Measurements from ENCODE around the gene PTPRK.
A peak's percentile ranks its signal among the peaks of the same experiment; 100 is the strongest.

PTPRK gene

DNA sequence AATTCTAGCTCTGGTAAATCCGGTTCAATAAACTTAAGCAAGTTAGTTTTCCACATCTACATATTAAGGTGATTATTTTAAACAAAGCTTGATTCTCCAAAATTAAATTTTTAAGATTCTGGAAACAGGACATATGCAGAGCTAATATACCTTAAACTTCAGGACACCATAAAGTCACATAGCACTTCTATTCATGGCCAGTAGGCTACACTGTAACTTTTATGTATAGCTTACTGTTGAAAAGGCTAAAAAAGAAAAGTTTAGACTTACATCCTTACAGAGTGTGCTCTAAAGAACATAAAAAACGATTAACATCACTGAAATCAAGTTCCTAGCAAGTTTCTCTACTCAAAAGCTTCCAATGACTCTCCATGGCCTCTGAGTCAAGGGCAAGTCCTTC, 224.7 kb downstream of the PTPRK start:
- H3K4me3 ChIP-seq (ENCODE audit: low read length) = no peak overlapping the region
- H3K4me2 ChIP-seq (ENCODE audit: low read length) = no peak overlapping the region
- H3K27ac ChIP-seq (ENCODE audit: low read length) = no peak overlapping the region
- no peak for TF ChIP-seq EZH2phosphoT487 (IDR thresholded peaks at IDR 0.05; ENCODE audit: low read depth)
- TF ChIP-seq, protein P1, sequence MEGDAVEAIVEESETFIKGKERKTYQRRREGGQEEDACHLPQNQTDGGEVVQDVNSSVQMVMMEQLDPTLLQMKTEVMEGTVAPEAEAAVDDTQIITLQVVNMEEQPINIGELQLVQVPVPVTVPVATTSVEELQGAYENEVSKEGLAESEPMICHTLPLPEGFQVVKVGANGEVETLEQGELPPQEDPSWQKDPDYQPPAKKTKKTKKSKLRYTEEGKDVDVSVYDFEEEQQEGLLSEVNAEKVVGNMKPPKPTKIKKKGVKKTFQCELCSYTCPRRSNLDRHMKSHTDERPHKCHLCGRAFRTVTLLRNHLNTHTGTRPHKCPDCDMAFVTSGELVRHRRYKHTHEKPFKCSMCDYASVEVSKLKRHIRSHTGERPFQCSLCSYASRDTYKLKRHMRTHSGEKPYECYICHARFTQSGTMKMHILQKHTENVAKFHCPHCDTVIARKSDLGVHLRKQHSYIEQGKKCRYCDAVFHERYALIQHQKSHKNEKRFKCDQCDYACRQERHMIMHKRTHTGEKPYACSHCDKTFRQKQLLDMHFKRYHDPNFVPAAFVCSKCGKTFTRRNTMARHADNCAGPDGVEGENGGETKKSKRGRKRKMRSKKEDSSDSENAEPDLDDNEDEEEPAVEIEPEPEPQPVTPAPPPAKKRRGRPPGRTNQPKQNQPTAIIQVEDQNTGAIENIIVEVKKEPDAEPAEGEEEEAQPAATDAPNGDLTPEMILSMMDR (IDR thresholded peaks at IDR 0.05; ENCODE audit: low read depth, low read length) = peak; percentile 17; the same call in 1 of the 2 replicates
- no peaks in the 10 kb centered on the region for H3K9me3 ChIP-seq (ENCODE audit: insufficient read depth, low read length)
- H3K36me3 ChIP-seq (replicated peaks; ENCODE audit: low read depth, low read length) = no peaks in the 10 kb centered on the region
- no peaks in the 10 kb centered on the region for H3K27me3 ChIP-seq (ENCODE audit: low read depth, low read length)
- H4K20me1 ChIP-seq (ENCODE audit: insufficient read depth, low read length) = no peaks in the 10 kb centered on the region
- no peak overlapping the region for H3K9ac ChIP-seq (ENCODE audit: low read length)
- no peak overlapping the region for H2AFZ ChIP-seq (ENCODE audit: low read depth, low read length)
- no peaks in the 10 kb centered on the region for H3K79me2 ChIP-seq (ENCODE audit: low read length)
- peaks cover 4% of the 10 kb centered on the region; the same call in 1 of the 2 replicates for H3K4me1 ChIP-seq (ENCODE audit: low read length)

DNA sequence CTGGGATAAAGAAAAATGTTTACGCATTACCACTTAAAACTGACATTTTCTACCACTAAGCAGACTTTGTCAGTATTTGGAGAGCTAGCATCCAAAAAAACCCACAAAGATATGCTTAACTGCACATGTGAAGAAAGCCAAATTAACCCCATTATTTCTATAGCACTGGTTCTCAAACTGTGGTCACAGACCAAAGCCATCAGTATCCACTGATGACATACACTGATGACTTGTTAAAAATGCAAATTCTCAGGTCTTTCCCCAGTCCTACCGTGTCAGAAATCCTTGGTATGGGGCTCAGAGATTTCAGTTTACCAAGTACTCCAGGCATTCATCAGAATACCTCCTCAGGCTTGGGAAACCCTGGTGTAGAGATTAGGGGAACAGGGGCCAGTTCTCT, 230.2 kb downstream of the PTPRK start:
- H3K27ac ChIP-seq (ENCODE audit: low read length) = no peak overlapping the region
- no peaks in the 10 kb centered on the region for H3K9me3 ChIP-seq (ENCODE audit: insufficient read depth, low read length)
- peaks cover 4% of the 10 kb centered on the region; the same call in 1 of the 2 replicates for H3K4me1 ChIP-seq (ENCODE audit: low read length)
- no peaks in the 10 kb centered on the region for H3K36me3 ChIP-seq (replicated peaks; ENCODE audit: low read depth, low read length)
- H3K9ac ChIP-seq (ENCODE audit: low read length) = no peak overlapping the region
- H3K4me3 ChIP-seq (ENCODE audit: low read length) = no peak overlapping the region
- no peak overlapping the region for H3K4me2 ChIP-seq (ENCODE audit: low read length)
- H3K27me3 ChIP-seq (ENCODE audit: low read depth, low read length) = no peaks in the 10 kb centered on the region
- H2AFZ ChIP-seq (ENCODE audit: low read depth, low read length) = no peak overlapping the region
- no peaks in the 10 kb centered on the region for H3K79me2 ChIP-seq (ENCODE audit: low read length)
- TF ChIP-seq EZH2phosphoT487 (IDR thresholded peaks at IDR 0.05; ENCODE audit: low read depth) = no peak
- TF ChIP-seq, protein P1 (IDR thresholded peaks at IDR 0.05; ENCODE audit: low read depth, low read length) = no peak
- H4K20me1 ChIP-seq (ENCODE audit: insufficient read depth, low read length) = no peaks in the 10 kb centered on the region

DNA sequence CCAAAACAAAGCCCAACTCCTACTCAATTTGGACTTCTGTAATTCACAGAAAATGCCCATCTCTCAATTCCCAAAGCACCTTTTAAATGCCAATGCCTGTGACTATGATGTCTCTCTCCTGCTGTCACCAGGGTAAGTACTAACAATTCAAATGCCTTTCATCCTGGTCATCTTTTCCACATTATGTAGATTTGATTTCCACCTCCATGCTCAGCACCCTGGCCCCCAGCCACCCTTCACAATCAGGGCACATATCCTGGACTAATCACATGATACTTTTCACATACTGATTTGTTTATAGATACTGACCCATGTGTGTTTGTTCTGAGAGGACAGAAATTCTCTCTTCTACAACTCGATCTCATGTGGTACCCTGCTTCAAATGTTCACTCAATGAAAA, 236.3 kb downstream of the PTPRK start:
- H3K4me3 ChIP-seq (ENCODE audit: low read length) = no peak overlapping the region
- peaks cover 5% of the 10 kb centered on the region; the same call in 1 of the 2 replicates for H3K4me1 ChIP-seq (ENCODE audit: low read length)
- no peaks in the 10 kb centered on the region for H4K20me1 ChIP-seq (ENCODE audit: insufficient read depth, low read length)
- H2AFZ ChIP-seq (ENCODE audit: low read depth, low read length) = no peak overlapping the region
- no peak overlapping the region for H3K4me2 ChIP-seq (ENCODE audit: low read length)
- H3K27me3 ChIP-seq (ENCODE audit: low read depth, low read length) = no peaks in the 10 kb centered on the region
- no peak overlapping the region for H3K27ac ChIP-seq (ENCODE audit: low read length)
- no peaks in the 10 kb centered on the region for H3K79me2 ChIP-seq (ENCODE audit: low read length)
- no peaks in the 10 kb centered on the region for H3K9me3 ChIP-seq (ENCODE audit: insufficient read depth, low read length)
- H3K9ac ChIP-seq (ENCODE audit: low read length) = no peak overlapping the region
- TF ChIP-seq, protein P1 (IDR thresholded peaks at IDR 0.05; ENCODE audit: low read depth, low read length) = no peak
- TF ChIP-seq EZH2phosphoT487 (IDR thresholded peaks at IDR 0.05; ENCODE audit: low read depth) = no peak
- no peaks in the 10 kb centered on the region for H3K36me3 ChIP-seq (replicated peaks; ENCODE audit: low read depth, low read length)

DNA sequence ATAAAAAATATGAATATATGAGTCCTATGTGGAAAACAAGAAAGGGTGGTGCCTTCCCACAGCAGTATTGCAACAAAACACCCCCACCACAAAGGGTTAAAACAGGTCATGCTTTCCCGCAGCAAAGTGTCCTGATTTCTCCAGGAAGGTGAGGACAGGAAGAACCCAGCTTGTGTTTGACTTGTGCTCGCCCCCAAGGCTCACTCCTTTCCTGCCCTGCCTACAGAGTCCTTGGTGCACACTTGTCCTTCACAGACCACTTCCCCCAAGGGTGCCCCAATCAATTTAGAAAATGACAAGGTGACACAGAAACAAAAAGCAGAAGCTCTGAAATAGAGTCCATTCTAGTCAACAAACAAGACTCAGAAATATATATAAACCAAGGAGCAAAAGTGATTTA, 237.4 kb downstream of the PTPRK start:
- Histone ChIP-seq H3K9me3 (ENCODE audit: insufficient read depth, low read length) (no peaks in the 10 kb centered on the region), H3K4me1 (ENCODE audit: low read length) (peaks cover 5% of the 10 kb centered on the region; the same call in 1 of the 2 replicates), H3K4me2 (ENCODE audit: low read length) (no peak overlapping the region), H3K9ac (ENCODE audit: low read length) (no peak overlapping the region), H2AFZ (ENCODE audit: low read depth, low read length) (no peak overlapping the region), H3K4me3 (ENCODE audit: low read length) (no peak overlapping the region), H4K20me1 (ENCODE audit: insufficient read depth, low read length) (no peaks in the 10 kb centered on the region), H3K27me3 (ENCODE audit: low read depth, low read length) (no peaks in the 10 kb centered on the region), H3K36me3 (replicated peaks; ENCODE audit: low read depth, low read length) (no peaks in the 10 kb centered on the region), H3K27ac (ENCODE audit: low read length) (no peak overlapping the region), H3K79me2 (ENCODE audit: low read length) (no peaks in the 10 kb centered on the region)
- no peak for TF ChIP-seq EZH2phosphoT487 (IDR thresholded peaks at IDR 0.05; ENCODE audit: low read depth)
- TF ChIP-seq, protein P1 (IDR thresholded peaks at IDR 0.05; ENCODE audit: low read depth, low read length) = no peak

Measured in OCI-LY3 (cell line).